Inferior parietal cortex (tissue), 1 donor: ENCODE data around the gene TSPAN9.

Source experiments
- DNase-seq: peaks from one replicate; pipeline ENCODE4 v3.0.0-alpha.2; 2016; ENCODE audit errors: extremely low spot score

The TSPAN9 gene

GRCh38 chr12:3124917-3125316 lies 47.7 kb downstream of the TSPAN9 start:
- DNase-seq = no peak

DNA sequence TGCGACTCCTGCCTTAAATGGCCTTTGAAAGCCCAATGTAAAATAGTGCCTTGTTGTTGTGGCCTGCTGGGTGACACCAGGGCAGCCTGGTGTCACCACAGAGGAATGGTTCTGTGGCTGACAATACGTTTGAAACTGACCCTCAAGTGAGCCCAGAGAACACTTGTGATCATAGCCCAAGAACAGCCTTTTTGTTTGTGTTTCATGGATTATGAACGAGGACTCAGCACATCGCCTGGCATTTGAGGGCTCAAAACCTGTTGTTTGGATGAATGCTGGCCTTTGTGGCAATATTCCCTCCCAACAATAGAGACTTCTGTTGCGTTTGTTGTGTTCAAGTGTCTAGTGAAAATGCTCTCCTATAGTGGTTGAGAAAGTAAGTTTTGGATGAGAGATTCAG lies 48.5 kb downstream of the TSPAN9 start:
- DNase-seq = peak; percentile 46

DNA sequence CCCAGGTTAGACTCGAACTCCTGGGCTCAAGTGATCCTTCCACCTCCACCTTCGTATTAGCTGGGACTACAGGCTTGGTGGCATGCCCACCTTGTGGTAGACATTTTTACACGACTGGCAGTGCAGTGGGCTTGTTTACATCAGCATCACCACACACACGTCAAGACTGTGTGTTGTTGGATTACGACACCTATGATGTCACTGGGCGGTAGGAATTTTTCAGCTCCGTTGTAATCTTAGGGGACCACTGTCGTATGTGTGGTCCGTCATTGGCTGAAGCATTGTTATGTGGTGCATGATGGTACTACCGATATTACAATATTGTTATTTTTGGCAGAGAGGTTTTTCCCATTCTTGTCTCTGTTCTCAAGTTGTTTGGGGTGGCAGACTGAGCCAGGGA lies 50.7 kb downstream of the TSPAN9 start:
- no peak for DNase-seq

DNA sequence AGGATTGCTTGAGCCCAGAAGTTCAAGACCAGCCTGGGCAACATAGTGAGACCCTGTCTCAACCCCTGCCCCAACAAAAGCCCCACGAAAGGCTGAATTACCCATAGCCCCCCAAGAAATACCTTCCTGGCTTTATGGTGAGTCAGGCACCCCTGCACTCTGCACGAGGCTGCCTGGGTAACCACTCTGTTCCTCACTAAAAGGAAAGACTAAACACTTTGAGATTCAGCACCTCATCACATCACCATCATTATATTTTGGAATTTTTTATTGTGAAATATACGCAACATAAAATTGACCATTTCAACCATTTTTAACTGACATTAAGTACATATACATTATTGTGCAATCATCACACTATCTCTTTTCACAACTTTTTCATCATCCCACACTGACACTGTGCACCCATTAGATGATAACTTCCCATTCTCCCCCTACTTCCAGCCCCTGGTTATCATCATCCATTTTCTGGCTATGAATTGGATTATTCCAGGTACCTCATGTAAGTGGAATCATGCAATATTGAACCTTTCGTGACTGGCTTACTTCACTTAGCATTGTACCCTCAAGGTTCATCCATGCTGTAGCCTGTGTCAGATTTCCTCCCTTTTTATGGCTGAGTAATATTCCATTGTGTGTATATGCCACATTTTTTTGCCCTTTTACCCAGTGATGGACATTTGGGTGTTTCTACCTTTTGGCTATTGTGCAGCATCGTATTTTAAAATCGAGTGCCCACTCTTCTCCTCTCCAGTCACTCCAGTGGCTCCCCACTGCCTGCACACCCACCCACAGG lies 51.5 kb downstream of the TSPAN9 start:
- DNase-seq = no peak

GRCh38 chr12:3129301-3130056 lies 52.3 kb downstream of the TSPAN9 start:
- DNase-seq = no peak

DNA sequence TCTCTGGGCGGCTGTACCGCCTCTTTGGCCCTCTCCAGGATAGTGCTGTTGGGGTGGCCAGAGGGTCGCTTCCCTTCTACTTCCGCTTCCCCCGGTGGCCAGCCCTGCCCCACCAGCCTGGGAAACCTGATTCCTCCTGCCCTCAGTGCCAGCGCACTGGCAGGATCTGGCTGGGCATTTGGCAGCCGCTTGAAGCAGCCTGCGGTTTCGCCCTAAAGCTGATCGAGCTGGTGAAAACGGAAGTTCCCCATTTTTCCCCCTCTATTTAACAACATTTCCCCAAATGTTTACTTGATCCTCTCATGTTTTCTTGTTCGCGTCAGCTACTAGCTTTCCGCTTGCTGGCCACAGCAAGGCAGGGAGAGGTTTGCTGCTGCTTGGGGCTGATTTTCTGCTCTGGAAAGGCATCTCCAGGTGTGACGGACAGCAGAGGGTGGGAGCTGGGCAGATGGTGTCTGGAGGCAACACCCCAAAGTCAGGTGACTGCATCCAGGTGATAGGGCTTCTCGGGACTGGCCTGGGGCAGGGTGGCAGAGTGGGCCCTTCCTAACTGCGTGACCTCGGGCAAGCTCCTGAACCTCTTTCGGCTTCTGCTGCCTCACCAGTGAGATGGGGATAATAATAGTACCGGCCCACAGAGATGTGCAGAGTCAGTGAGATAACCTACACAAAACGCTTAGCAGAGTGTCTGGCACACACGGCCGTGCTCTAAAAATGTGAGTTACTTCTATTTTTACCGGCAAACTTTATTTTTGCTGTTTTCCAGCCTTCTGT lies 53.1 kb downstream of the TSPAN9 start:
- peak; percentile 34 for DNase-seq

- no peak for DNase-seq
These were observed 54.0 kb downstream of the TSPAN9 start for GRCh38 chr12:3131129-3131528.

- no peak for DNase-seq
These were observed 55.6 kb downstream of the TSPAN9 start for GRCh38 chr12:3132636-3133404.

DNA sequence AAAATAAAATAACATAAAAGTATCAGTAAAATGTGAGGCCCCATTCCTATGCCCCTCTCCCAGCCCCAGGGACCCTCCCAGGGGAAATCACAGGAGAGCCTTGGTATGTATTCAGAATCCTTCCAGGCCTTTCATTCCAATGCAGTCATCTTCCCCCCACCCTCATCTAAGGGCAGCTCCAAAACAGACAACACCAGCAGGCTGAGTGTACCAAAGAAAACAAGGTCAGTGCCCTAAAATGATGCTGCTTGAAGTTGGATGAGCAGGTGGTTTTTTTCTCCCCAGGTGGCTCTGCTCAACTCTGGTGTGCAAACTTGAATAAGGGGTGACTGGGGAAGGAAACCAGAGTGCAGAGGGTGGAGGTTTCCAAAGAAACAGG lies 56.2 kb downstream of the TSPAN9 start:
- DNase-seq = no peak

DNA sequence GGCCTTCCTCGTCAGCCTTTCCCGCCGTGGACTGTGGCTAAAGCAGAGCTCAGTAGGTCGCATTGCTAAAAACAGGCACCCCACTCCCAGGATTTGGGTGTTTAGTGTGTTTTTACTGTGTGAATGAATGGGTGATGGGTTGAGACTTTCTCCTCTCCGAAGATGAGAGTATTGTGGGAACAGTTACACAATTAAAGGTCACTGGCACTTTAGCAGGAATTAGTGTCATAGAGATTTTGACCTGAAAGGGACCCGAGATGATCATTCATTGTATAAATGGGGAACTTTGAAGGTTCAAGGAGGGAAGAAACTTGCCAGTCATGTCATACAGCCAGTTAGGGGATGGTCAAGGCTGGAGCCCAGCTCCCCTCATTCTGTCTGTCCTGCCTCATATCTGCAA lies 56.9 kb downstream of the TSPAN9 start:
- no peak for DNase-seq

DNA sequence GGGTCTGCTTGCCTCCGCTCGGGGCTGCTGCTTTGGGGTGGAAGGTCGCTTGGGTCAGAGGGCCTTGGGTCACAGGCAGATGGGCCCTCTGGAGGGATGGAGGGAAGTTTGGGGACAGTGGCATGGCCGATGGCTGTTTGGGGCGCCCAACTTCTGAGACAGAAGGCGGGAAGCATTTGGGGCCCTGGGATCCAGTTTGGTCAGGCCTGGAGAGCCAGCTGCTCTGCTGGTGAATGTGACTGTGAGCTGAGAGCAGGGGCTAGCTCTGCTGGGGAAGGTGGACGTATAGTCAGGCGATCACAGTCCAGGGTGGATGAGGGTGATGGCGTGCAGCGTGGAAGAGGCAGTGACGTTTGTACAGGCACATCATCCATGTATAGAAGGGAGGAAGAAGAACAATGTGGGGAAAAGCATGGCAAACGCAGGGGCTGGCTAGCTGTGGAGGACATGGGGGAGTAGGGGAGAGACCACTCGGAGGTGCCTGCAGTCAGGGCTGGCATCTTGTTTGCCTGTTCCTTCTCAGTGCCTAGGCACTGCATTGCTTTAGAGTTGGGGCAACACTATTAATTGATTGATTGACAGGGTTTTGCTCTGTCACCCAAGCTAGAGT lies 57.5 kb downstream of the TSPAN9 start:
- DNase-seq = no peak

DNA sequence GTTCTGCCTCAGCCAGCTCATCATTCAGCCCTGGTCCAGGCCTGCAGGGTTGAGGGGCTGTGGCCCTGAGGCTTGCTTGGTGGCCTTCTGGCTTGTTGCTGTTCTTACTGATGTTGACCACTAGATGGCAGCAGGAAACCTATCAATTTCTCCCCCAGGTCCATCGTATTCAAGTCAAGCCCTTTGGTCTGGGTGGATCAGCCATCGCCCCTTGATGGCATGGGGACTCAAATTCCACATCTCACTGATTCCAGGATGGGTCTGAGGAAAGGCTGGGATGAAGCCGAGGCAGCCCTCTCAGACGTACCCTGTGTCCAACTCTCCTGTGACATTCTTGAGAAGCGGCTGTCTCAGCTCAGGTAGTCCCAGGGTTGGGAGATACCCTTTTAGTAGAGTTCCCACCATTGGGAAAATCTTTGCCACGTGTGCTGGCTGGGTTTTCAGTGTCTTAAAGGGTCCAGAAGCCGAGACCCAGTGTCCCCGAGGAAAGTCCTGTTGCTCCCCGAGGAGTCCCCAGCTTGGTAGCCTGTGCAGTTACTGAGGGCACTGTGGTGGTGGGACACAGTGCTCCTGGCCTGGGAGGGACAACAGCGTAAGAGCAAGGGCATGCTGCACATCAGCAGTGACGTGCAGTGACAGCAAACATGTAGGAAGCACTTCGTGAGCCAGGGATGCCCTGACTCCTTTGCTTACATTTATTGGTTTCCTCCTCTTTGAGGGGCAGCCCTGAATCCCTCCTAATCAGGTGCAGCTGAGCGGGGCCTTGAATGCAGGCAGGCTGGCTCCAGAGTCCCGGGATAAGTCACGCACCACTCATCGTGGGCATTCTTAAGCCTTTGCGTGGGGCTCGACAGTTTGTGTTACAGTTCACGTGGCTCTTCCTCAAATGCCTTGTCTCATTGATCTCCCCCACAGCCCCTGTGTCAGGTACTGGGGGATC lies 58.6 kb downstream of the TSPAN9 start:
- peak; percentile 72 for DNase-seq

- DNase-seq = no peak
These were observed 59.6 kb downstream of the TSPAN9 start for GRCh38 chr12:3136641-3137267.

GRCh38 chr12:3137268-3137781 lies 60.1 kb downstream of the TSPAN9 start:
- DNase-seq = no peak

- DNase-seq = no peak
These were observed 60.8 kb downstream of the TSPAN9 start for GRCh38 chr12:3137814-3138445.

DNA sequence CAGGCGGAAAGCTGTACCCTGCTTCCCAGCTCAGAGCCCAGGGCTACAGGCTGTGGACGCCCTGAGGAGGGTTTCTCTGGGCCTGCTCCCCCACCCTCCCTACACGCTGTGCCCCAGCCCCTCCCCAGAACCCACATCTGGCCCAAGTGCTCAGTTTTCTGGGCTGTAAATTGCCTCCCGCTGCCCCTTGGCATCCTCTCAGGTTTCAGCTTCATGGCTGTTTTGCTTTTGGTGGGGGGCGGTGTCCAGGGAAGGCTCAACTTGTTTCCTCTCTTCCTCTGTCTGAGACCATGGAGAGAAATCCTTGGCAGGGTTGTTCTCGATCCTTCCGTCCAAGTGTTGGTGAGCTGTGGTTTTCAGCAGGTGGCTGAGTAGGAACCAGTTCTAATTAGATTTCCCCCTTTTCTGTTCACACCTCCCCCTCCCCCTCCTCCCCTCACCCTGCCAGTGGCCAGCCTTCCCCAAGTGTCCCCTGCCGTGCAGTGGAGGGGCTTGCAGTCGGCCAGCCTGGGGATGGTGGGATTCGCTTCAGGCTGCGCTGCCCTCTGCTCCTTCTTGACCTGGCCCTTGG lies 61.8 kb downstream of the TSPAN9 start:
- DNase-seq = no peak

GRCh38 chr12:3139760-3140159 lies 62.6 kb downstream of the TSPAN9 start:
- DNase-seq = no peak

GRCh38 chr12:3140284-3140683 lies 63.1 kb downstream of the TSPAN9 start:
- DNase-seq = no peak
